HEK293 (cell line): ENCODE data around the gene CKS1B.

Source experiments
- CTCF ChIA-PET: fragments of 350-600 bp; formaldehyde crosslinking; extraction: SDS; loops from one replicate; lab custom pipeline; 2021; ENCODE audit warnings: antibody characterized with exemption; lab: Yijun Ruan, JAX
- POLR2A ChIA-PET: fragments of 300-600 bp; formaldehyde crosslinking; extraction: SDS; loops from one replicate; lab custom pipeline; 2020; ENCODE audit warnings: antibody characterized with exemption, inconsistent platforms; lab: Yijun Ruan, JAX
- H3K27ac ChIP-seq: fragments of 200-500 bp; sonication (Bioruptor generic); 2 replicates; pipeline ENCODE4 v1.5.1; 2014; ENCODE audit warnings: low read depth, low read length, control low read depth, inconsistent platforms; ENCODE audit errors: extremely low read depth
- H3K36me3 ChIP-seq, 2 experiments: fragments of 200-500 bp in 1 of 2; sonication (Bioruptor generic) in 1 of 2; 1 replicate in 1 of 2; 2 replicates in 1 of 2; pipeline ENCODE4 v1.5.1; 2014 to 2017; ENCODE audit warnings: inconsistent platforms in 2 of 2, low read length in 2 of 2; ENCODE audit not compliant: control insufficient read depth in 2 of 2, insufficient read depth in 1 of 2
- H3K4me1 ChIP-seq: fragments of 200-500 bp; sonication (Bioruptor generic); 2 replicates; pipeline ENCODE4 v1.5.1; 2014; ENCODE audit warnings: mild to moderate bottlenecking, low read length, inconsistent platforms; ENCODE audit not compliant: control insufficient read depth, insufficient read depth
- H3K4me3 ChIP-seq: 2 replicates; pipeline ENCODE4 v1.5.1; 2011; ENCODE audit warnings: low read depth, mild to moderate bottlenecking, control low read depth, low read length, moderate library complexity
- H3K9me3 ChIP-seq: fragments of 200-500 bp; sonication (Bioruptor generic); 2 replicates; pipeline ENCODE4 v1.5.1; 2014; ENCODE audit warnings: low read depth, low read length, inconsistent platforms; ENCODE audit not compliant: control insufficient read depth, insufficient read depth
- KLF1 ChIP-seq: fragments of 450-650 bp; formaldehyde crosslinking; IDR thresholded peaks from 2 replicates; pipeline ENCODE4 v1.5.1; 2016; ENCODE audit warnings: missing biosample characterization, missing genetic modification characterization
- ZBTB26 ChIP-seq: fragments of 450-650 bp; formaldehyde crosslinking; optimal IDR thresholded peaks from 2 replicates; pipeline ENCODE3; 2016; ENCODE audit warnings: missing biosample characterization, mild to moderate bottlenecking, missing genetic modification characterization
- ZNF121 ChIP-seq: fragments of 450-650 bp; formaldehyde crosslinking; IDR thresholded peaks from 2 replicates; pipeline ENCODE4 v1.5.1; 2016; ENCODE audit warnings: missing biosample characterization, missing genetic modification characterization
- ZNF223 ChIP-seq: fragments of 450-650 bp; formaldehyde crosslinking; IDR thresholded peaks from 2 replicates; pipeline ENCODE4 v1.5.1; 2016; ENCODE audit warnings: missing biosample characterization, missing genetic modification characterization
- ZNF473 ChIP-seq: fragments of 450-650 bp; formaldehyde crosslinking; IDR thresholded peaks from 2 replicates; pipeline ENCODE4 v1.5.1; 2017; ENCODE audit warnings: missing biosample characterization, missing genetic modification characterization
- ZNF488 ChIP-seq: fragments of 450-650 bp; formaldehyde crosslinking; IDR thresholded peaks from 2 replicates; pipeline ENCODE4 v1.5.1; 2016; ENCODE audit warnings: missing biosample characterization, missing genetic modification characterization
- ZNF629 ChIP-seq: fragments of 450-650 bp; formaldehyde crosslinking; IDR thresholded peaks from 2 replicates; pipeline ENCODE4 v1.5.1; 2017; ENCODE audit warnings: missing biosample characterization, missing genetic modification characterization
- ZNF660 ChIP-seq: fragments of 450-650 bp; IDR thresholded peaks from 2 replicates; pipeline ENCODE4 v1.5.1; 2018; ENCODE audit warnings: missing biosample characterization, mild to moderate bottlenecking, missing genetic modification characterization
- ZNF791 ChIP-seq: fragments of 450-650 bp; formaldehyde crosslinking; IDR thresholded peaks from 2 replicates; pipeline ENCODE4 v1.5.1; 2016; ENCODE audit warnings: missing biosample characterization, missing genetic modification characterization
- TF ChIP-seq, protein P1 (sequence below): fragments of 450-650 bp; formaldehyde crosslinking; IDR thresholded peaks from 2 replicates; pipeline ENCODE4 v1.5.1; 2016; ENCODE audit warnings: missing biosample characterization, missing genetic modification characterization
- TF ChIP-seq, protein P2 (sequence below): fragments of 450-650 bp; formaldehyde crosslinking; IDR thresholded peaks from 2 replicates; pipeline ENCODE4 v1.5.1; 2016; ENCODE audit warnings: missing biosample characterization, missing genetic modification characterization
- TF ChIP-seq, protein P3 (sequence below): fragments of 450-650 bp; formaldehyde crosslinking; IDR thresholded peaks from 2 replicates; pipeline ENCODE4 v1.5.1; 2017; ENCODE audit warnings: missing biosample characterization, missing genetic modification characterization

CKS1B gene

DNA sequence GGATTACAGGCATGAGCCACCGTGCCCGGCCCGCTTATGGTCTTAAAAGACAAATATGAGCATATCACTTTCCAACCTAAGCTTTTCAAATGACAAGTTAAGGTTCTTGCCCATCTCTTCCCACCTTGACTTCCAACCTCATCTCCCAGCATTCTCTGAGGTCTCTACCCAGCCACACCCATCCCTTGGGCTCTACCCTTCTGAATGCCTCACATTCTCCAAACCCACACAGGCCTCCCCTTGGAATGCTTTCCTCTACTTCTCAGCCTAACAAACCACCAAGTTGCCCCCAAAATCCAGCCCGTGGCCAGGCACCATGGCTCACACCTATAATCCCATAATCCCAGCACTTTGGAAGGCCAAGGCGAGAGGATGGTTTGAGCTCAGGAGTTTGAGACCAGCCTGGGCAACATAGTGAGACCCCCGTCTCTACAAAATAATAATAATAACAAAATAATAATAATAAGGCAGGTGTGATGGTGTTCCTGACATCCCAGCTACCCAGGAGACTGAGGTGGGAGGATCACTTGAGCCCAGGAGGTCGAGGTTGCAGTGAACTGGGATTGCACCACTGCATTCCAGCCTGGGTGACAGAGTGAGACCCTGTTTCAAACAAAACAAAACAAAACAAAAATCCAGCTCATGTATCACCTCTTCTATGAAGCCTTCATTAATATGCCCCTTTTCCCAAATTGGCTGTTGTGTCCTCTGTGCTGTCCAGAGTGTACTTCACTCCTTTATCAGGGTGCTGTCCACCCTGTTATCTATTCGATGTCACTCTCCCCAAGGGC, 47.9 kb downstream of the CKS1B start (continued):
- TF ChIP-seq, protein P1, sequence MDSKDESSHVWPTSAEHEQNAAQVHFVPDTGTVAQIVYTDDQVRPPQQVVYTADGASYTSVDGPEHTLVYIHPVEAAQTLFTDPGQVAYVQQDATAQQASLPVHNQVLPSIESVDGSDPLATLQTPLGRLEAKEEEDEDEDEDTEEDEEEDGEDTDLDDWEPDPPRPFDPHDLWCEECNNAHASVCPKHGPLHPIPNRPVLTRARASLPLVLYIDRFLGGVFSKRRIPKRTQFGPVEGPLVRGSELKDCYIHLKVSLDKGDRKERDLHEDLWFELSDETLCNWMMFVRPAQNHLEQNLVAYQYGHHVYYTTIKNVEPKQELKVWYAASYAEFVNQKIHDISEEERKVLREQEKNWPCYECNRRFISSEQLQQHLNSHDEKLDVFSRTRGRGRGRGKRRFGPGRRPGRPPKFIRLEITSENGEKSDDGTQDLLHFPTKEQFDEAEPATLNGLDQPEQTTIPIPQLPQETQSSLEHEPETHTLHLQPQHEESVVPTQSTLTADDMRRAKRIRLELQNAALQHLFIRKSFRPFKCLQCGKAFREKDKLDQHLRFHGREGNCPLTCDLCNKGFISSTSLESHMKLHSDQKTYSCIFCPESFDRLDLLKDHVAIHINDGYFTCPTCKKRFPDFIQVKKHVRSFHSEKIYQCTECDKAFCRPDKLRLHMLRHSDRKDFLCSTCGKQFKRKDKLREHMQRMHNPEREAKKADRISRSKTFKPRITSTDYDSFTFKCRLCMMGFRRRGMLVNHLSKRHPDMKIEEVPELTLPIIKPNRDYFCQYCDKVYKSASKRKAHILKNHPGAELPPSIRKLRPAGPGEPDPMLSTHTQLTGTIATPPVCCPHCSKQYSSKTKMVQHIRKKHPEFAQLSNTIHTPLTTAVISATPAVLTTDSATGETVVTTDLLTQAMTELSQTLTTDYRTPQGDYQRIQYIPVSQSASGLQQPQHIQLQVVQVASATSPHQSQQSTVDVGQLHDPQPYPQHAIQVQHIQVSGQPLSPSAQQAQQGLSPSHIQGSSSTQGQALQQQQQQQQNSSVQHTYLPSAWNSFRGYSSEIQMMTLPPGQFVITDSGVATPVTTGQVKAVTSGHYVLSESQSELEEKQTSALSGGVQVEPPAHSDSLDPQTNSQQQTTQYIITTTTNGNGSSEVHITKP (tag by site-specific recombination), result peak; percentile 97
- TF ChIP-seq ZNF121 (tag by site-specific recombination) (peak; percentile 72), KLF1 (tag by site-specific recombination) (0 out of 2 replicates have a peak, but pooled peaks have one; percentile 16), ZNF629 (tag by site-specific recombination) (no peak)
- TF ChIP-seq, all 188 proteins: peak for 4

- POLR2A ChIA-PET, result interaction anchor here (0.6 kb wide), 1 partner anchor 202 kb away, joined by 3 read pairs; no protein-coding TSS in a partner anchor
- Histone ChIP-seq H3K27ac (no peak overlapping the region), H3K9me3 (no peaks in the 10 kb centered on the region), H3K4me3 (no peak overlapping the region)
- no peak for TF ChIP-seq ZNF473 (tag by site-specific recombination)
- no peak for TF ChIP-seq ZNF488 (tag by site-specific recombination)
- TF ChIP-seq ZBTB26 (tag by site-specific recombination), result no peak
- no peak for TF ChIP-seq ZNF791 (tag by site-specific recombination)
- no peak for TF ChIP-seq ZNF660 (tag by site-specific recombination)
- TF ChIP-seq, protein P2, sequence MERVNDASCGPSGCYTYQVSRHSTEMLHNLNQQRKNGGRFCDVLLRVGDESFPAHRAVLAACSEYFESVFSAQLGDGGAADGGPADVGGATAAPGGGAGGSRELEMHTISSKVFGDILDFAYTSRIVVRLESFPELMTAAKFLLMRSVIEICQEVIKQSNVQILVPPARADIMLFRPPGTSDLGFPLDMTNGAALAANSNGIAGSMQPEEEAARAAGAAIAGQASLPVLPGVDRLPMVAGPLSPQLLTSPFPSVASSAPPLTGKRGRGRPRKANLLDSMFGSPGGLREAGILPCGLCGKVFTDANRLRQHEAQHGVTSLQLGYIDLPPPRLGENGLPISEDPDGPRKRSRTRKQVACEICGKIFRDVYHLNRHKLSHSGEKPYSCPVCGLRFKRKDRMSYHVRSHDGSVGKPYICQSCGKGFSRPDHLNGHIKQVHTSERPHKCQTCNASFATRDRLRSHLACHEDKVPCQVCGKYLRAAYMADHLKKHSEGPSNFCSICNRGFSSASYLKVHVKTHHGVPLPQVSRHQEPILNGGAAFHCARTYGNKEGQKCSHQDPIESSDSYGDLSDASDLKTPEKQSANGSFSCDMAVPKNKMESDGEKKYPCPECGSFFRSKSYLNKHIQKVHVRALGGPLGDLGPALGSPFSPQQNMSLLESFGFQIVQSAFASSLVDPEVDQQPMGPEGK (tag by site-specific recombination), result no peak
- TF ChIP-seq ZNF223 (tag by site-specific recombination), result no peak
- TF ChIP-seq, protein P3, sequence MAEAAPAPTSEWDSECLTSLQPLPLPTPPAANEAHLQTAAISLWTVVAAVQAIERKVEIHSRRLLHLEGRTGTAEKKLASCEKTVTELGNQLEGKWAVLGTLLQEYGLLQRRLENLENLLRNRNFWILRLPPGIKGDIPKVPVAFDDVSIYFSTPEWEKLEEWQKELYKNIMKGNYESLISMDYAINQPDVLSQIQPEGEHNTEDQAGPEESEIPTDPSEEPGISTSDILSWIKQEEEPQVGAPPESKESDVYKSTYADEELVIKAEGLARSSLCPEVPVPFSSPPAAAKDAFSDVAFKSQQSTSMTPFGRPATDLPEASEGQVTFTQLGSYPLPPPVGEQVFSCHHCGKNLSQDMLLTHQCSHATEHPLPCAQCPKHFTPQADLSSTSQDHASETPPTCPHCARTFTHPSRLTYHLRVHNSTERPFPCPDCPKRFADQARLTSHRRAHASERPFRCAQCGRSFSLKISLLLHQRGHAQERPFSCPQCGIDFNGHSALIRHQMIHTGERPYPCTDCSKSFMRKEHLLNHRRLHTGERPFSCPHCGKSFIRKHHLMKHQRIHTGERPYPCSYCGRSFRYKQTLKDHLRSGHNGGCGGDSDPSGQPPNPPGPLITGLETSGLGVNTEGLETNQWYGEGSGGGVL (tag by site-specific recombination), result no peak
- TF ChIP-seq, all 188 proteins: peak for 0
- Histone ChIP-seq H3K36me3 (no peaks in the 10 kb centered on the region), H3K4me1 (no peaks in the 10 kb centered on the region)
- CTCF ChIA-PET, result interaction anchor here (0.5 to 2.0 kb wide), 8 partner anchors 22 to 1530 kb away, joined by 3 to 13 read pairs (median 3); partner anchors contain the start of genes ADAM15 and KRTCAP2
Measured at GRCh38 chr1:155022927-155023236, 48.4 kb downstream of the CKS1B start.
